Neural cell (in vitro differentiated cells): Measurements from ENCODE around the gene CPXM2.

Experiments
- EP300 ChIP-seq: fragments of 450-650 bp; conservative IDR thresholded peaks from 2 replicates; pipeline ENCODE4 v1.6.1; 2014; ENCODE audit warnings: antibody characterized with exemption, mild to moderate bottlenecking, moderate library complexity; ENCODE audit not compliant: poor library complexity, severe bottlenecking
- POLR2AphosphoS5 ChIP-seq: IDR thresholded peaks from 2 replicates; pipeline ENCODE4 v1.6.1; 2012
- TF ChIP-seq, protein P1 (sequence below): fragments of 450-650 bp; IDR thresholded peaks from 2 replicates; pipeline ENCODE4 v1.5.1; 2014; ENCODE audit warnings: antibody characterized with exemption, mild to moderate bottlenecking, moderate library complexity; ENCODE audit not compliant: poor library complexity, severe bottlenecking

GRCh38 chr10:123720536-123720935 is 171.1 kb downstream of the CPXM2 start:
- TF ChIP-seq EP300, result no peak
- TF ChIP-seq, protein P1, sequence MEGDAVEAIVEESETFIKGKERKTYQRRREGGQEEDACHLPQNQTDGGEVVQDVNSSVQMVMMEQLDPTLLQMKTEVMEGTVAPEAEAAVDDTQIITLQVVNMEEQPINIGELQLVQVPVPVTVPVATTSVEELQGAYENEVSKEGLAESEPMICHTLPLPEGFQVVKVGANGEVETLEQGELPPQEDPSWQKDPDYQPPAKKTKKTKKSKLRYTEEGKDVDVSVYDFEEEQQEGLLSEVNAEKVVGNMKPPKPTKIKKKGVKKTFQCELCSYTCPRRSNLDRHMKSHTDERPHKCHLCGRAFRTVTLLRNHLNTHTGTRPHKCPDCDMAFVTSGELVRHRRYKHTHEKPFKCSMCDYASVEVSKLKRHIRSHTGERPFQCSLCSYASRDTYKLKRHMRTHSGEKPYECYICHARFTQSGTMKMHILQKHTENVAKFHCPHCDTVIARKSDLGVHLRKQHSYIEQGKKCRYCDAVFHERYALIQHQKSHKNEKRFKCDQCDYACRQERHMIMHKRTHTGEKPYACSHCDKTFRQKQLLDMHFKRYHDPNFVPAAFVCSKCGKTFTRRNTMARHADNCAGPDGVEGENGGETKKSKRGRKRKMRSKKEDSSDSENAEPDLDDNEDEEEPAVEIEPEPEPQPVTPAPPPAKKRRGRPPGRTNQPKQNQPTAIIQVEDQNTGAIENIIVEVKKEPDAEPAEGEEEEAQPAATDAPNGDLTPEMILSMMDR, result no peak
- TF ChIP-seq POLR2AphosphoS5, result no peak
